Kidney epithelial cell (primary cell): ENCODE results near the gene PHTF2. TPM values are rescaled to one million over a fixed set of nuclear protein-coding genes. Genes with fewer than 3 reads are reported as not detected.

Experiments used
- DNase-seq: peaks from one replicate; pipeline ENCODE4 v3.0.0-alpha.2; 2010; ENCODE audit warnings: low read depth
- H3K27me3 ChIP-seq: 2 replicates; pipeline ENCODE4 v1.6.0; 2011; ENCODE audit warnings: low read length; ENCODE audit not compliant: control insufficient read depth, insufficient read depth
- H3K36me3 ChIP-seq: 2 replicates; pipeline ENCODE4 v1.5.1; 2011; ENCODE audit warnings: low read length; ENCODE audit not compliant: control insufficient read depth, insufficient read depth
- H3K4me3 ChIP-seq: 2 replicates; pipeline ENCODE4 v1.5.1; 2011; ENCODE audit warnings: low read depth, mild to moderate bottlenecking, control low read depth, low read length
- total RNA-seq: library from RNA; depleted of rRNA; stranded (reverse); fragments of >200 nt; gene quantifications from 2 replicates; pipeline ENCODE4 v1.2.3, GENCODE V29; 2015
- TF ChIP-seq, protein P1 (sequence below): IDR thresholded peaks from 2 replicates; pipeline ENCODE4 v1.5.1; 2011; ENCODE audit warnings: mild to moderate bottlenecking, moderate library complexity, low read length, control low read depth, inconsistent platforms; ENCODE audit not compliant: insufficient read depth, poor library complexity, severe bottlenecking

The PHTF2 gene
- total RNA-seq, 1 donor from 2014 or later, result 7.3 TPM

DNA sequence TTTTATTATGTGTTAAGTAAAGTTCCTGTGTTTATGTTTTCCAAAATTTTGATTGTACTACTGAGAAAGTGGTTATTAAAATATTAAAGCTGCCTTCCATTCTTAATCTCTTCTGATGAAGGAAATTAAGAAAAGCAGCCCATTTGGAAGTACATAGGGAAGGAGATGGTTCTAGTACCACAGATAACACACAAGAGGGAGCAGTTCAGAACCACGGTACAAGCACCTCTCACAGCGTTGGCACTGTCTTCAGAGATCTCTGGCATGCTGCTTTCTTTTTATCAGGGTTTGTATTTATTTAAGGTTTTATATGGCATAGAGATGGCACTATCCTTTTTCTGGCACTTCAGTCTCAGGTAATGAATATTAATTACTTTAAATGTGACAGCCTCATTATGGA is 111.6 kb downstream of the PHTF2 start:
- H3K36me3 ChIP-seq, result no peaks in the 10 kb centered on the region
- no peak for DNase-seq
- H3K27me3 ChIP-seq, result no peaks in the 10 kb centered on the region
- no peak overlapping the region for H3K4me3 ChIP-seq
- TF ChIP-seq, protein P1, sequence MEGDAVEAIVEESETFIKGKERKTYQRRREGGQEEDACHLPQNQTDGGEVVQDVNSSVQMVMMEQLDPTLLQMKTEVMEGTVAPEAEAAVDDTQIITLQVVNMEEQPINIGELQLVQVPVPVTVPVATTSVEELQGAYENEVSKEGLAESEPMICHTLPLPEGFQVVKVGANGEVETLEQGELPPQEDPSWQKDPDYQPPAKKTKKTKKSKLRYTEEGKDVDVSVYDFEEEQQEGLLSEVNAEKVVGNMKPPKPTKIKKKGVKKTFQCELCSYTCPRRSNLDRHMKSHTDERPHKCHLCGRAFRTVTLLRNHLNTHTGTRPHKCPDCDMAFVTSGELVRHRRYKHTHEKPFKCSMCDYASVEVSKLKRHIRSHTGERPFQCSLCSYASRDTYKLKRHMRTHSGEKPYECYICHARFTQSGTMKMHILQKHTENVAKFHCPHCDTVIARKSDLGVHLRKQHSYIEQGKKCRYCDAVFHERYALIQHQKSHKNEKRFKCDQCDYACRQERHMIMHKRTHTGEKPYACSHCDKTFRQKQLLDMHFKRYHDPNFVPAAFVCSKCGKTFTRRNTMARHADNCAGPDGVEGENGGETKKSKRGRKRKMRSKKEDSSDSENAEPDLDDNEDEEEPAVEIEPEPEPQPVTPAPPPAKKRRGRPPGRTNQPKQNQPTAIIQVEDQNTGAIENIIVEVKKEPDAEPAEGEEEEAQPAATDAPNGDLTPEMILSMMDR, result no peak

DNA sequence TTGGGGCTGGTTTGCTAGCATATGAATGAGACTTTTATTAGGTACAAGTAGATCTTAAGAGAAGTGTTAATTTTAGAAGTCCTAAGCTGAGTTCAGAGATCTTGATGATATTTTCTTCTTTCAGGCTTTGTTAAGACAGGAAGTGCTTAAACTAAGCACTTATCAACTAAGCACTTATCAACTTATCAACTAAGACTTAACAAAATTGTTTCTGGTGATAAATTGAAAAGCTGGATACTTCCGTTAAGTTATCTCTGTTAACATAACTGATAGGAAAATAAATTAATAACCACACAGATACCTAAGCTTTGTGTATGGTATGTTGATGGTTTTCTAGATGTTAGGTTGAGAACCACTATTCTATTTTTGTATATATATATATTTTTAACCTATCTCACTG is 113.7 kb downstream of the PHTF2 start:
- TF ChIP-seq, protein P1, result no peak
- H3K4me3 ChIP-seq, result no peak overlapping the region
- H3K27me3 ChIP-seq, result no peaks in the 10 kb centered on the region
- DNase-seq, result no peak
- no peaks in the 10 kb centered on the region for H3K36me3 ChIP-seq

DNA sequence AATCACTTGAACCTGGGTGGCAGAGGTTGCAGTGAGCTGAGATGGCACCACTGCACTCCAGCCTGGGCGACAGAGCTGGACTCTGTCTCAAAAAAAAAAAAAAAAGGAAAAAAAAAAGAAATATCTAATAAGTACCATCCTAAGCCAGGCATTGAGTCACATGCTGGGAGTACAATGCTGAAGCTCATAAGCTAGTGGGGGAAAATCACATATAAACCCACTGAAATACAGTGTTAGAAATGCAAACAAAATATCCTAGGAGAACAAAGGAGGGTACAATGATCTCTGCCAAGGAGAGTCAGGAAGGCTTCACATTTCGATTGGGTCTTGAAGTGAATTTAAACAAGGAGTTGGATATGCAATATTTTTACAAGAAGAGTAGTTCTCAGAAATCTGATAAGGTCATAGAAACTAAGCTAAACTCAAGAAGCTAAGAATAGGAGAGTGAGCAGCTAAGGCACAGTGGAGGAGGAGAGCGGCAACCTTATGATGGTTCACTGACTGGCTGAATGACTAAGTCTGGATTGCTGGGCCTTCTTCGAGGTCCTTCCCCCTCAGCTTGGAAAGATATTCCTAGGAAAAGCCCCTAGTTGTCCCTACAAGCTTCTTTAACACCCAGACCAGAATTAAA is 115.5 kb downstream of the PHTF2 start:
- no peaks in the 10 kb centered on the region for H3K36me3 ChIP-seq
- DNase-seq, result no peak
- TF ChIP-seq, protein P1, result no peak
- H3K27me3 ChIP-seq, result no peaks in the 10 kb centered on the region
- H3K4me3 ChIP-seq, result no peak overlapping the region

DNA sequence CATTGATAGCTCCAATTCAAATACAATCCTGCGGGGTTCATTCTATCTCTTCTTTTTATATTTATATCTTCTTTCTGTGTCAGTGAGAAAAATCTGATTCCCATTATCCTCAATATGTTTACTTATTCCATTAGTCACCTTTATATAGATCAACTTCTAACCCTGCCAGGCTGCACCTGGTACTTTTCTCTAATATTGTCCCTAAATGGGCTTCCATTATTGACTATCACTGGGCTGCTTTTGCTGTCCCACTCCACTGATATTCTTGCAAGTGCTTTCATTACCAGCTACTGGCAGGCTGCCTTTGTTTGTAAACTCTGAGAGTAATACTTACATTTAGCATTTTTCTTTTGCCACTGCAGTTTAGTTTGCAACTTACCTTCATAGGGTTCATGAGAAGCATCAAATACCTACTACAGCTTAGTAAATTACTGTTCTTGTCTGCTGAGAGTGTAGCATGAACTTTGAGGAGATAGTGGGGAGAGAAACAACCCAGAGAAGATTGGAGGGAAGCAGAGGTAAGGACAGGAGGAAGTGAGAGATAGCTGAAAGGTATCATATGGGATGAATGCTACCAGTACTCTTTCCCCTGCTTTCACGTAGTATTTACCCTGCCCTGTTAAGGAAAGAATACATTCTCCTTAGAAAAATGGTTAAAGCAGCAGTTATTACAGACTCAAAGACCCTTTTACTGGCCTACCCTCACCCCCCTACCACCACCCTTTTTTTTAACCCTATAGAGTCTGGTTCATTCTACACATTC is 119.1 kb downstream of the PHTF2 start:
- Histone ChIP-seq H3K36me3 (no peaks in the 10 kb centered on the region), H3K27me3 (no peaks in the 10 kb centered on the region), H3K4me3 (no peak overlapping the region)
- TF ChIP-seq, protein P1, result no peak
- no peak for DNase-seq

DNA sequence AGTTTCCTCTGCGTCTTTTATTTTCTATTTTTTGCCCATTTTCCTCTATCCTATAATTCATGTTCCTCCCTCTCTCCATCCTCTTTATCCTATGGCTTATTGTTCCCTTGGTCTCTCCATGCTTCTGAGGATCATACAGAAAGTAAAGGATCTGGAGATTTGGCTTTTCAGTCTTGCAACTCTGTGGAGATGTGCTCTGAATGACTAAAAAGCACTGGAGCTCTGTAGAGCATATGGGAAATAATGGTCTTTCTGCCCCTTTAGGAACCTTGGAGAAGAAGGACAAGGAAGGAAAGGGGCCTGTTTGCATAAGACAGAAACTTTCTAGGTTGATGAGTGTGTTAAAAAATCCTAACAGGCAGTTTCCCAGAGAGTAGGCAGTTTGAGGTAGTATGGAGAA is 120.1 kb downstream of the PHTF2 start:
- H3K4me3 ChIP-seq, result no peak overlapping the region
- TF ChIP-seq, protein P1, result no peak
- no peaks in the 10 kb centered on the region for H3K27me3 ChIP-seq
- no peaks in the 10 kb centered on the region for H3K36me3 ChIP-seq
- DNase-seq, result no peak
